GM18909 (cell line): Measurements from ENCODE around the gene NBAS.
"Not testable (repeated sequence)": the region's sequence is repeated elsewhere in the genome, so short reads cannot be mapped to it uniquely, and the experiment has no call there.

ENCODE experiments used
- ATAC-seq: cut with Tn5 transposase; IDR thresholded peaks from one replicate; pipeline ENCODE4 v1.9.1; 2021; ENCODE audit warnings: mild to moderate bottlenecking; ENCODE audit not compliant: unreplicated experiment, poor library complexity

NBAS gene

GRCh38 chr2:15561574-15562344 is 625 bp upstream of the NBAS start:
- ATAC-seq: peak; percentile 25

GRCh38 chr2:15560140-15560987 is 770 bp downstream of the NBAS start:
- peak; percentile 48 for ATAC-seq

GRCh38 chr2:15559379-15560139 is 1.6 kb downstream of the NBAS start:
- ATAC-seq: no peak

GRCh38 chr2:15557887-15558311 is 3.2 kb downstream of the NBAS start:
- no peak for ATAC-seq

GRCh38 chr2:15556311-15556930 is 4.7 kb downstream of the NBAS start:
- ATAC-seq: no peak

- ATAC-seq: no peak
These were observed 5.4 kb downstream of the NBAS start for GRCh38 chr2:15555760-15556193.

GRCh38 chr2:15554525-15555218 is 6.5 kb downstream of the NBAS start:
- ATAC-seq: no peak

- ATAC-seq: no peak
These were observed 7.2 kb downstream of the NBAS start for GRCh38 chr2:15553951-15554350.

GRCh38 chr2:15553519-15553918 is 7.6 kb downstream of the NBAS start:
- no peak for ATAC-seq

- no peak for ATAC-seq
These were observed 12.2 kb downstream of the NBAS start for GRCh38 chr2:15548974-15549373.

GRCh38 chr2:15547115-15547876 is 13.8 kb downstream of the NBAS start:
- no peak for ATAC-seq

GRCh38 chr2:15546297-15547098 is 14.6 kb downstream of the NBAS start:
- no peak for ATAC-seq

- ATAC-seq: no peak
These were observed 16.9 kb downstream of the NBAS start for GRCh38 chr2:15544227-15544626.

- no peak for ATAC-seq
These were observed 17.6 kb downstream of the NBAS start for GRCh38 chr2:15543541-15543940.

- ATAC-seq: no peak
These were observed 18.1 kb downstream of the NBAS start for GRCh38 chr2:15543053-15543452.

GRCh38 chr2:15542269-15542668 is 18.9 kb downstream of the NBAS start:
- ATAC-seq: not testable (repeated sequence)

- peak; percentile 20 for ATAC-seq
These were observed 20.6 kb downstream of the NBAS start for GRCh38 chr2:15540523-15540922.

- peak; percentile 89 for ATAC-seq
These were observed 21.1 kb downstream of the NBAS start for GRCh38 chr2:15539999-15540398.
